DOHH2 (cell line): ENCODE measurements around the gene AP2M1.

Experiments
- H3F3A ChIP-seq: fragments of 200-600 bp; sonication (generic), shearing (Covaris generic); 2 replicates; pipeline ENCODE4 v1.6.0; 2016; ENCODE audit warnings: antibody characterized with exemption, mild to moderate bottlenecking; ENCODE audit not compliant: control insufficient read depth, insufficient read depth
- H3K27ac ChIP-seq: fragments of 200-600 bp; sonication (generic); 2 replicates; pipeline ENCODE4 v1.5.1; 2014; ENCODE audit warnings: low read depth, mild to moderate bottlenecking, low read length, moderate library complexity
- H3K27me3 ChIP-seq: fragments of 200-600 bp; sonication (generic); 2 replicates; pipeline ENCODE4 v1.6.1; 2014; ENCODE audit warnings: mild to moderate bottlenecking, low read length, mixed read lengths; ENCODE audit not compliant: control insufficient read depth
- H3K36me3 ChIP-seq: fragments of 200-600 bp; sonication (generic); 2 replicates; pipeline ENCODE4 v1.6.1; 2014; ENCODE audit warnings: mild to moderate bottlenecking, low read length, moderate library complexity, mixed read lengths; ENCODE audit not compliant: control insufficient read depth
- H3K4me1 ChIP-seq: fragments of 200-600 bp; sonication (generic); 2 replicates; pipeline ENCODE4 v1.6.1; 2014; ENCODE audit warnings: mild to moderate bottlenecking, low read length, mixed read lengths; ENCODE audit not compliant: control insufficient read depth
- H3K4me2 ChIP-seq: fragments of 200-600 bp; sonication (generic); 2 replicates; pipeline ENCODE4 v1.6.0; 2014; ENCODE audit warnings: mild to moderate bottlenecking, low read length, moderate library complexity
- H3K4me3 ChIP-seq: fragments of 200-600 bp; sonication (generic); 2 replicates; pipeline ENCODE4 v1.5.1; 2014; ENCODE audit warnings: mild to moderate bottlenecking, low read length, mixed read lengths
- H3K79me2 ChIP-seq: fragments of 200-600 bp; sonication (generic); 2 replicates; pipeline ENCODE4 v1.6.1; 2014; ENCODE audit warnings: mild to moderate bottlenecking, low read length, mixed read lengths; ENCODE audit not compliant: control insufficient read depth
- H3K9me2 ChIP-seq: fragments of 200-600 bp; sonication (generic); replicated peaks from 2 replicates; pipeline ENCODE4 v1.6.1; 2014; ENCODE audit warnings: mild to moderate bottlenecking, low read length, mixed read lengths; ENCODE audit not compliant: control insufficient read depth
- H3K9me3 ChIP-seq: fragments of 200-600 bp; sonication (generic); 2 replicates; pipeline ENCODE4 v1.6.1; 2014; ENCODE audit warnings: antibody characterized with exemption, low read length, mixed read lengths; ENCODE audit not compliant: control insufficient read depth, insufficient read depth
- H4K20me1 ChIP-seq: fragments of 200-600 bp; sonication (generic); 2 replicates; pipeline ENCODE4 v1.6.0; 2014; ENCODE audit warnings: low read depth, mild to moderate bottlenecking, antibody characterized with exemption, low read length, moderate library complexity; ENCODE audit not compliant: control insufficient read depth, insufficient read depth
- EZH2phosphoT487 ChIP-seq: fragments of 200-600 bp; sonication (generic); IDR thresholded peaks from 2 replicates; pipeline ENCODE4 v1.6.1; 2017; ENCODE audit warnings: borderline replicate concordance, mild to moderate bottlenecking, antibody characterized with exemption, low read length, moderate library complexity, mixed read lengths
- TF ChIP-seq, protein P1 (sequence below): fragments of 200-600 bp; sonication (generic); IDR thresholded peaks from one replicate; pipeline ENCODE4 v1.5.1; 2014; ENCODE audit warnings: antibody characterized with exemption, mild to moderate bottlenecking, low read depth, low read length; ENCODE audit not compliant: poor library complexity, severe bottlenecking

Gene AP2M1

GRCh38 chr3:184168363-184169120, 6.1 kb upstream of the AP2M1 start:
- Histone ChIP-seq H3F3A (peaks cover 7% of the 10 kb centered on the region; the same call in 1 of the 2 replicates), H3K36me3 (peaks cover 66% of the 10 kb centered on the region), H3K4me2 (no peak overlapping the region)

DNA sequence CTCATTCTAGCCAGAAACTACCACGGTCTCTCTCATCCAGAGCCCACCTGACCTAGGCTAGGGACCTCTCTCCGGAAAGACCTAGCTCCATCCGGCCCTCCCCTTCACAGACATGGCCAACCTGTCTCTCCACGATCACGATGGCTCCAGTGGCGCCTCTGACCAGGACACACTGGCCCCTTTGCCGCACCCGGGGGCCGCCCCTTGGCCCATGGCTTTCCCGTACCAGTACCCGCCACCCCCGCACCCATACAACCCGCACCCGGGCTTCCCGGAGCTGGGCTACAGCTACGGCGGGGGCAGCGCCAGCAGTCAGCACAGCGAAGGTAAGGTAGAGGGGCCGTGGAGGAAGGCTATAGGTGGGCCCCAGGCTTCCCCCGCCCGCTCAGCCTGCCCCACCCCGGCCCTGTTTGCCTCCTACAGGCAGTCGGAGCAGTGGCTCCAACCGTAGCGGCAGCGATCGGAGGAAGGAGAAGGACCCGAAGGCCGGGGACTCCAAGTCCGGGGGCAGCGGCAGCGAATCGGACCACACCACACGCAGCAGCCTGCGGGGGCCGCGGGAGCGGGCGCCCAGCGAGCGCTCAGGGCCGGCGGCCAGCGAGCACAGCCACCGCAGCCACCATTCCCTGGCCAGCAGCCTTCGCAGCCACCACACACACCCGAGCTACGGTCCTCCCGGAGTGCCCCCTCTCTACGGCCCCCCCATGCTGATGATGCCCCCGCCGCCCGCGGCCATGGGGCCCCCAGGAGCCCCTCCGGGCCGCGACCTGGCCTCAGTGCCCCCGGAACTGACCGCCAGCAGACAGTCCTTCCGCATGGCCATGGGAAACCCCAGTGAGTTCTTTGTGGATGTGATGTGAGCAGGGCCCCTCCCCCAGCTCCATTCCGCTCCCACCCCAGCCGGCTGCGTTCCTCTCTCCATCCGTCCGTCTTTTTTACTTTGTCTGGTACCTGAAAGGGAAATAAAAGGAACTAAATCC, 4.5 kb upstream of the AP2M1 start:
- no peak overlapping the region for H3K4me2 ChIP-seq
- H3F3A ChIP-seq: peaks cover 10% of the 10 kb centered on the region
- no peak overlapping the region for H3K4me3 ChIP-seq
- no peaks in the 10 kb centered on the region for H4K20me1 ChIP-seq
- TF ChIP-seq EZH2phosphoT487: no peak
- TF ChIP-seq, protein P1, sequence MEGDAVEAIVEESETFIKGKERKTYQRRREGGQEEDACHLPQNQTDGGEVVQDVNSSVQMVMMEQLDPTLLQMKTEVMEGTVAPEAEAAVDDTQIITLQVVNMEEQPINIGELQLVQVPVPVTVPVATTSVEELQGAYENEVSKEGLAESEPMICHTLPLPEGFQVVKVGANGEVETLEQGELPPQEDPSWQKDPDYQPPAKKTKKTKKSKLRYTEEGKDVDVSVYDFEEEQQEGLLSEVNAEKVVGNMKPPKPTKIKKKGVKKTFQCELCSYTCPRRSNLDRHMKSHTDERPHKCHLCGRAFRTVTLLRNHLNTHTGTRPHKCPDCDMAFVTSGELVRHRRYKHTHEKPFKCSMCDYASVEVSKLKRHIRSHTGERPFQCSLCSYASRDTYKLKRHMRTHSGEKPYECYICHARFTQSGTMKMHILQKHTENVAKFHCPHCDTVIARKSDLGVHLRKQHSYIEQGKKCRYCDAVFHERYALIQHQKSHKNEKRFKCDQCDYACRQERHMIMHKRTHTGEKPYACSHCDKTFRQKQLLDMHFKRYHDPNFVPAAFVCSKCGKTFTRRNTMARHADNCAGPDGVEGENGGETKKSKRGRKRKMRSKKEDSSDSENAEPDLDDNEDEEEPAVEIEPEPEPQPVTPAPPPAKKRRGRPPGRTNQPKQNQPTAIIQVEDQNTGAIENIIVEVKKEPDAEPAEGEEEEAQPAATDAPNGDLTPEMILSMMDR: no peak
- no peaks in the 10 kb centered on the region for H3K9me3 ChIP-seq
- H3K27ac ChIP-seq: no peak overlapping the region
- peaks cover 4% of the 10 kb centered on the region for H3K79me2 ChIP-seq
- peaks cover 7% of the 10 kb centered on the region for H3K4me1 ChIP-seq
- H3K36me3 ChIP-seq: peaks cover 54% of the 10 kb centered on the region
- no peaks in the 10 kb centered on the region for H3K9me2 ChIP-seq
- H3K27me3 ChIP-seq: no peaks in the 10 kb centered on the region

More at GRCh38 chr3:184168363-184169120, 6.1 kb upstream of the AP2M1 start:
- H3K4me3 ChIP-seq: no peak overlapping the region
- H4K20me1 ChIP-seq: no peaks in the 10 kb centered on the region
- no peaks in the 10 kb centered on the region for H3K9me2 ChIP-seq
- no peaks in the 10 kb centered on the region for H3K79me2 ChIP-seq
- no peaks in the 10 kb centered on the region for H3K9me3 ChIP-seq
- H3K4me1 ChIP-seq: no peaks in the 10 kb centered on the region
- TF ChIP-seq, protein P1: no peak
- no peak for TF ChIP-seq EZH2phosphoT487
- H3K27ac ChIP-seq: no peak overlapping the region
- no peaks in the 10 kb centered on the region for H3K27me3 ChIP-seq

DNA sequence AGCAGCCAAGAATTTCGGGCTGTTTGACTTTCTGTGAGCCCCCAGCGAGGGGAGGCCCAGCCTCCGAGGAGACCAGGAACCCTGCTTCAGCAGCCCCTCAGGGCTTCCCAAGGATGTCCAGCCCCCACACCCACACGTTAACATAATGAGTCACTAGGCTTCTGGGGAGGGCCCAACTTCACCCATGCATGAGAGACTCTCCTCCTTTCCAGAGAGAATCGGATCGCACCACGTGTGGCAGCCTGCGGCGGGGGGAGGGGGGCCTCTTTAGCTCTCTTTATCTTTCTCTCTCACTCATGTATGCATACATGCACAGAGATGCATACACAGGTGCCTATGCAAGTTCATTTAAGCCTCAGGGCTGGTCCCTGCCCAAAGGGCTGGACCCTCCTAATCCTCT, 3.1 kb upstream of the AP2M1 start:
- Histone ChIP-seq H4K20me1 (no peaks in the 10 kb centered on the region), H3K79me2 (peaks cover 18% of the 10 kb centered on the region), H3K9me2 (no peaks in the 10 kb centered on the region), H3K27ac (no peak overlapping the region), H3K36me3 (peaks cover 41% of the 10 kb centered on the region), H3K4me3 (no peak overlapping the region), H3K4me2 (no peak overlapping the region), H3K9me3 (no peaks in the 10 kb centered on the region), H3F3A (peaks cover 10% of the 10 kb centered on the region), H3K27me3 (no peaks in the 10 kb centered on the region), H3K4me1 (peaks cover 19% of the 10 kb centered on the region)
- TF ChIP-seq, protein P1: no peak
- no peak for TF ChIP-seq EZH2phosphoT487
